ENCODE data around the gene CLEC5A. TPM values are rescaled to one million over a fixed set of nuclear protein-coding genes. Genes with fewer than 3 reads are reported as not detected.

CLEC5A gene
- 10 to 100 TPM in 2 of 6 donors, 1 to 10 TPM in 3, not detected in 1; 2.4 to 11.6 (median 6.3) TPM for total RNA-seq

- DNase-seq (no peak), ATAC-seq (ENCODE audit: low FRiP score in 2 of 2) (peak in 1 of 2 donors; percentile 35)
- H3K36me3 ChIP-seq = no peaks in the 10 kb centered on the region
- 68 to 73% methylated on average over 3 of the region's 3 CpGs for WGBS, 2 donors
- H3K27me3 ChIP-seq = no peaks in the 10 kb centered on the region
- TF ChIP-seq EP300 (IDR thresholded peaks at IDR 0.05) = no peak
- no peak for TF ChIP-seq POLR2AphosphoS5 (IDR thresholded peaks at IDR 0.05)
- no peak for TF ChIP-seq CTCF (IDR thresholded peaks at IDR 0.05)
- no peak for TF ChIP-seq POLR2A (IDR thresholded peaks at IDR 0.05)
- no peaks in the 10 kb centered on the region for H3K4me1 ChIP-seq
- H3K9me3 ChIP-seq = peaks cover 0 to 4% (median 0%) of the 10 kb centered on the region in 4 donors
- peak within 1 kb of the TSS in 3 of 4 donors; percentile 16 to 58 (median 50) for H3K27ac ChIP-seq
- peak within 1 kb of the TSS in 1 of 4 donors; percentile 18 for H3K4me3 ChIP-seq
Observed at GRCh38 chr7:141946796-141947195, at the start of gene CLEC5A. Gene CLEC5A, minus strand, starts transcription at chr7:141946974. Its CDS starts 682 bp downstream, at chr7:141946292.

GRCh38 chr7:141993354-141993753 is 46.6 kb upstream of the CLEC5A start:
- no peak for DNase-seq
- Histone ChIP-seq H3K27me3 (no peaks in the 10 kb centered on the region), H3K27ac (no peak overlapping the region), H3K9me3 (no peaks in the 10 kb centered on the region), H3K36me3 (no peaks in the 10 kb centered on the region), H3K4me3 (no peak overlapping the region), H3K4me1 (no peaks in the 10 kb centered on the region)
- 87 to 92% methylated on average over 1 of the region's 1 CpG for WGBS, 2 donors
- TF ChIP-seq POLR2AphosphoS5 (IDR thresholded peaks at IDR 0.05) = no peak
- no peak for TF ChIP-seq EP300 (IDR thresholded peaks at IDR 0.05)
- TF ChIP-seq CTCF (IDR thresholded peaks at IDR 0.05) = no peak
- TF ChIP-seq POLR2A (IDR thresholded peaks at IDR 0.05) = no peak
- ATAC-seq (ENCODE audit: low FRiP score in 2 of 2) = no peak

GRCh38 chr7:141992688-141993087 is 45.9 kb upstream of the CLEC5A start:
- Histone ChIP-seq H3K9me3 (no peaks in the 10 kb centered on the region), H3K36me3 (no peaks in the 10 kb centered on the region), H3K27me3 (no peaks in the 10 kb centered on the region), H3K4me3 (no peak overlapping the region), H3K27ac (peak overlapping the region in 1 of 4 donors; percentile 11), H3K4me1 (no peaks in the 10 kb centered on the region)
- 71 to 77% methylated on average over 4 of the region's 4 CpGs for WGBS, 2 donors
- ATAC-seq (ENCODE audit: low FRiP score in 2 of 2) = no peak
- no peak for TF ChIP-seq CTCF (IDR thresholded peaks at IDR 0.05)
- no peak for TF ChIP-seq POLR2AphosphoS5 (IDR thresholded peaks at IDR 0.05)
- TF ChIP-seq POLR2A (IDR thresholded peaks at IDR 0.05) = no peak
- no peak for TF ChIP-seq EP300 (IDR thresholded peaks at IDR 0.05)
- DNase-seq = no peak

- H3K27me3 ChIP-seq = no peaks in the 10 kb centered on the region
- 56 to 89% methylated on average over 2 of the region's 2 CpGs for WGBS, 2 donors
- TF ChIP-seq EP300 (IDR thresholded peaks at IDR 0.05) = no peak
- TF ChIP-seq POLR2A (IDR thresholded peaks at IDR 0.05) = no peak
- no peak for TF ChIP-seq CTCF (IDR thresholded peaks at IDR 0.05)
- no peak for TF ChIP-seq POLR2AphosphoS5 (IDR thresholded peaks at IDR 0.05)
- ATAC-seq (ENCODE audit: low FRiP score in 2 of 2) (peak in 1 of 2 donors; percentile 39), DNase-seq (no peak)
- H3K4me1 ChIP-seq = no peaks in the 10 kb centered on the region
- no peak overlapping the region for H3K4me3 ChIP-seq
- H3K36me3 ChIP-seq = no peaks in the 10 kb centered on the region
- no peaks in the 10 kb centered on the region for H3K9me3 ChIP-seq
- H3K27ac ChIP-seq = peak overlapping the region in 1 of 4 donors; percentile 45
Observed at GRCh38 chr7:141992156-141992555, 45.4 kb upstream of the CLEC5A start.

- TF ChIP-seq EP300 (IDR thresholded peaks at IDR 0.05) = no peak
- no peak for TF ChIP-seq POLR2AphosphoS5 (IDR thresholded peaks at IDR 0.05)
- no peak for TF ChIP-seq POLR2A (IDR thresholded peaks at IDR 0.05)
- no peak overlapping the region for H3K4me3 ChIP-seq
- no peaks in the 10 kb centered on the region for H3K27me3 ChIP-seq
Observed at GRCh38 chr7:141991140-141991539, 44.4 kb upstream of the CLEC5A start.

More at GRCh38 chr7:141991140-141991539, 44.4 kb upstream of the CLEC5A start:
- Histone ChIP-seq H3K27ac (peak overlapping the region in 3 of 4 donors; percentile 18 to 61 (median 45)), H3K36me3 (no peaks in the 10 kb centered on the region), H3K9me3 (no peaks in the 10 kb centered on the region), H3K4me1 (no peaks in the 10 kb centered on the region)
- DNase-seq (no peak), ATAC-seq (ENCODE audit: low FRiP score in 2 of 2) (no peak)
- 72 to 84% methylated on average over 6 of the region's 6 CpGs for WGBS, 2 donors

Measured in upper lobe of left lung (tissue), 6 donors.